Sigmoid colon (tissue), 4 donors: ENCODE data around the gene ISLR2.
"Not testable (repeated sequence)": the region's sequence is repeated elsewhere in the genome, so short reads cannot be mapped to it uniquely, and the experiment has no call there.

Experiments
- EP300 ChIP-seq, 4 donors: sonication (generic); formaldehyde crosslinking; IDR thresholded peaks; one replicate each; pipeline ENCODE4 v1.6.1; 2017; ENCODE audit warnings: antibody characterized with exemption in 4 of 4
- POLR2A ChIP-seq, 2 donors: fragments of 450-650 bp; IDR thresholded peaks; one replicate each; pipeline ENCODE4 v1.6.1; 2016; ENCODE audit warnings: antibody characterized with exemption in 2 of 2, mild to moderate bottlenecking in 2 of 2, moderate library complexity in 2 of 2
- POLR2AphosphoS5 ChIP-seq, 4 donors: sonication (generic); formaldehyde crosslinking; IDR thresholded peaks; one replicate each; pipeline ENCODE4 v1.6.1; 2017; ENCODE audit warnings: antibody characterized with exemption in 4 of 4
- TF ChIP-seq, protein P1 (sequence below), 4 experiments: fragments of 450-650 bp in 3 of 4; fragments of 200-600 bp in 1 of 4; IDR thresholded peaks; one replicate each; pipeline ENCODE4 v1.5.1; 2016 to 2019; ENCODE audit warnings: antibody characterized with exemption in 4 of 4, mild to moderate bottlenecking in 3 of 4, moderate library complexity in 2 of 4

DNA sequence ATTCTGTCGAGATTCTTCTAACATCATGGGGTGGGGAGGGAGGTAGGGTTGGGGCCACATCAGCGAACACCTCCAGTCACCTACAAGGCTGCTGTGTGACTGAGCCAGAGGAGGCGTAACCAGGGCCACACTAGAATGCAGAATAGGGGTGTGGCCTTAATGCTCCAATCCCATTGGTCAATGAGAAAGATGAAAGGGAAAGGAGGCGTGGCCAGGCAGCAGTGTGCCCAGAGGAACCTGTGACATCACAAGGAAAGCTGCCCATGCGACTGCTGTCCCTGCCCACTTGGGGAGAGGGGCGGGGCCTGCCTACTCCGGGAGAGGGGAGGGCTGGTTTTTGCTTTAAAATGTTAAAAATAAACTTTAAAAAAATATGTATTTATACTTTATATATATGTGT is 47.9 kb upstream of the ISLR2 start, which contains the start of gene GOLGA6A:
- TF ChIP-seq POLR2AphosphoS5, POLR2A, EP300 (IDR thresholded peaks at IDR 0.05): not testable (repeated sequence)
- TF ChIP-seq, protein P1, sequence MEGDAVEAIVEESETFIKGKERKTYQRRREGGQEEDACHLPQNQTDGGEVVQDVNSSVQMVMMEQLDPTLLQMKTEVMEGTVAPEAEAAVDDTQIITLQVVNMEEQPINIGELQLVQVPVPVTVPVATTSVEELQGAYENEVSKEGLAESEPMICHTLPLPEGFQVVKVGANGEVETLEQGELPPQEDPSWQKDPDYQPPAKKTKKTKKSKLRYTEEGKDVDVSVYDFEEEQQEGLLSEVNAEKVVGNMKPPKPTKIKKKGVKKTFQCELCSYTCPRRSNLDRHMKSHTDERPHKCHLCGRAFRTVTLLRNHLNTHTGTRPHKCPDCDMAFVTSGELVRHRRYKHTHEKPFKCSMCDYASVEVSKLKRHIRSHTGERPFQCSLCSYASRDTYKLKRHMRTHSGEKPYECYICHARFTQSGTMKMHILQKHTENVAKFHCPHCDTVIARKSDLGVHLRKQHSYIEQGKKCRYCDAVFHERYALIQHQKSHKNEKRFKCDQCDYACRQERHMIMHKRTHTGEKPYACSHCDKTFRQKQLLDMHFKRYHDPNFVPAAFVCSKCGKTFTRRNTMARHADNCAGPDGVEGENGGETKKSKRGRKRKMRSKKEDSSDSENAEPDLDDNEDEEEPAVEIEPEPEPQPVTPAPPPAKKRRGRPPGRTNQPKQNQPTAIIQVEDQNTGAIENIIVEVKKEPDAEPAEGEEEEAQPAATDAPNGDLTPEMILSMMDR (IDR thresholded peaks at IDR 0.05): not testable (repeated sequence)
